Left forelimb (tissue), 1 donor: ENCODE data around the gene FXYD6.
A peak's percentile ranks its signal among the peaks of the same experiment; 100 is the strongest.
"Not testable (repeated sequence)": the region's sequence is repeated elsewhere in the genome, so short reads cannot be mapped to it uniquely, and the experiment has no call there.

ENCODE experiments used
- DNase-seq: peaks from one replicate; pipeline ENCODE4 v3.0.0-alpha.2; 2018; ENCODE audit warnings: low spot score

The FXYD6 gene

GRCh38 chr11:117817368-117818040, 59.0 kb downstream of the FXYD6 start:
- DNase-seq, result peak; percentile 87

GRCh38 chr11:117816846-117817367, 59.6 kb downstream of the FXYD6 start:
- DNase-seq, result no peak

- no peak for DNase-seq
These were observed 60.2 kb downstream of the FXYD6 start for GRCh38 chr11:117816151-117816741.

DNA sequence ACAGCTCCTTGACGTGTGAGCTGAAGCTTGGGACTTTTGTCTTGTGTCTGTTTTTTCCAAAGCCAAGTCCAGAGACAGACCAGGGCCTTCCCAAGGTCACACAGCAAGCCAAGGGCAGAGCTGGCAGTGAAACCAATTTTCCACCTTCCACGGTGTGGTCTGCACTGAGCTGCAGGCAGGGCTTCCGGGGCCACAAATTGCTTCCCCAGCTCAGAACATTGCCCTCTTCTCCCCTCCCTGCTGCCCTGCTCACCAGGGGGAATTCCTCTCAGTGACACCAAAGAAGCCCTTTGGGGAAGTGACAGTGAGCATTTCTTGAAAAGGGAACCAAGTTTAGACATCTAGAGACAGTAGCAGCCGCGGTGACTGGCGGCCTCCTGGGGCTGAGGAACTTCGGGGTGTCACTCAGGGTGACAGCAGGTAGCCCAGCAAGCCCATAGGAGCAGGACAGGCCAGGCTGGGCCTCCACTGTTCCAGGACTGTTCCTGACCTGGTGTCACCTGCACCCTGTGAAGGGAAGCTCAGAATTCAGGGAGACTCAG, 61.1 kb downstream of the FXYD6 start:
- no peak for DNase-seq

GRCh38 chr11:117814766-117815261, 61.6 kb downstream of the FXYD6 start:
- no peak for DNase-seq

GRCh38 chr11:117814204-117814765, 62.2 kb downstream of the FXYD6 start:
- DNase-seq, result no peak

- not testable (repeated sequence) for DNase-seq
These were observed 66.4 kb downstream of the FXYD6 start for GRCh38 chr11:117810056-117810451.

- DNase-seq, result no peak
These were observed 67.0 kb downstream of the FXYD6 start for GRCh38 chr11:117809236-117810055.

GRCh38 chr11:117808784-117809183, 67.7 kb downstream of the FXYD6 start:
- no peak for DNase-seq

DNA sequence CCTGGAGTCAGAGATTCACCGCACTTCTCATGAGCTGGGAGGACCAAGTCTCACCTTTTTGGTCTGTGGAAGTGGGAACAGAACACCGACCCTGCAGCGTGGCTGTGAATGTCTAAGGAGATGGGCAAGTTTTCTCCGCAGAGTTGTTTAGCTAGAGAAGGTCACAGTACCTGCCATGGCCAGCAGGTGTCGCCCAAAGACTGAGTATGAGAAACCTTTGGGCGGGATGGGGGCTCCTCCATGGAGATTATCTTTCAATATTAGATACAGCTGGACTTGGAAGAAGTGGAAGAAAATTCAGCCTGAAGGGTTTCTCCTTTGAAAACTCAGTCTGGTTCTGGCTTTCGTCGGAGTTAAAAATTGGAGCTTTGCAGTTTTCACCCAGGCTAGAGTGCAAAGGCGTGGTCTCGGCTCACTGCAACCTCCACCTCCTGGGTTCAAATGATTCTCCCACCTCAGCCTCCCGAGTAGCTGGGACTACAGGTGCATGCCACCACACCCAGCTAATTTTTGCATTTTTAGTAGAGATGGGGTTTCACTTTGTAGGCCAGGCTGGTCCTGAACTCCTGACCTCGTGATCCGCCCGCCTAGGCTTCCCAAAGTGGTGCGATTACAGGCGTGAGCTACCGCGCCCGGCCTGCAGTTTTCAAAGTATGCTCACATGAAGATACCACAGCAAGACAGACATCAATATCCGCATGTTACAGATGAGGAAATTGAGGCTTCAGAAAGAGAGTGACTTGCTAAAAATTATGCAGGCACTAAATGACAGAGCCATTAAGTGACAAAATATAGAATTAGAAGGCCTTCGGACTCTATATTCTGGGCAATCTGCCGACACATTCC, 68.8 kb downstream of the FXYD6 start:
- no peak for DNase-seq

DNA sequence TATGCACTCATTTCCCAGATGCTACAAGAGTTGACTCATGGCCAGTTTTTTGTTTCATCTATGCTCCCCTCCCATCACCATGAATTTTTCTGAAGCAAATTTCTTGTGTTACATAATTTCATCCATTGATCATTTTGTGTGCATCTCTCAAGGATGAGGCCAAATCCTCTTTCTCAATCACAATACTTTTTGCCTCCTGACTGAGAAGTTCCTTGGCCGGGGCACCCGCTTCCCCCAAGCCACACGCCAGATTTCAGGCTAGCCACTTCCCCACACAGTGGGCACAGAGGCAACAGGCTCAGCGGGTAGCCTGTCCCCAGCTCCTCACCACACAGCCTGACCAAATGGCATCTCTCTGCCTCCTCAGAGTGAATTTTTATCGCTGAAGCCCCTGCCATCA, 69.6 kb downstream of the FXYD6 start:
- DNase-seq, result no peak

- DNase-seq, result no peak
These were observed 71.4 kb downstream of the FXYD6 start for GRCh38 chr11:117805045-117805444.

DNA sequence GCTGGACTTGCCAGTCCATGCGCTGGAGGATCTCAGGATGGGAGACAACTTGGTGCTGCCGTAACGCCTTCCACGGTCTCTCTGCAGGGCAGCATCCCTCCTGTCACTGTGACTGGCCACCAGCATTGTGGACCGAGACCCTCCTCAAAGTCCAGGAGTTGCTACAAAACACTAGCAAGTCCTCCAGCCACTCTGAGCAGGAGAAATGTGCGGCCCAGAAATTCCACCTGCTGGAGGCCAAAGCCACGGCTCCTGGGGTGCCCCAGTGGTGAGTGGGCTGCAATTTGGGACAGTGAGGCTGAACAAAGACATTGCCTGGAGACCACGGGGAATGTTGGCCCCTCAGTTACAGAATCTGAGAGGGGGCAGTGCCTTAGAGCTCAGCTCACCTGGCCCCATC, 72.6 kb downstream of the FXYD6 start:
- no peak for DNase-seq

GRCh38 chr11:117799634-117800033, 76.8 kb downstream of the FXYD6 start:
- no peak for DNase-seq

GRCh38 chr11:117796872-117797529, 79.5 kb downstream of the FXYD6 start, which contains the start of gene DSCAML1:
TSS of gene DSCAML1 (minus strand) at chr11:117797216. CDS start at chr11:117797079, 137 bp downstream.
- DNase-seq, result no peak

GRCh38 chr11:117796456-117796871, 80.0 kb downstream of the FXYD6 start:
- DNase-seq, result no peak

- DNase-seq, result no peak
These were observed 80.6 kb downstream of the FXYD6 start for GRCh38 chr11:117795638-117796455.

DNA sequence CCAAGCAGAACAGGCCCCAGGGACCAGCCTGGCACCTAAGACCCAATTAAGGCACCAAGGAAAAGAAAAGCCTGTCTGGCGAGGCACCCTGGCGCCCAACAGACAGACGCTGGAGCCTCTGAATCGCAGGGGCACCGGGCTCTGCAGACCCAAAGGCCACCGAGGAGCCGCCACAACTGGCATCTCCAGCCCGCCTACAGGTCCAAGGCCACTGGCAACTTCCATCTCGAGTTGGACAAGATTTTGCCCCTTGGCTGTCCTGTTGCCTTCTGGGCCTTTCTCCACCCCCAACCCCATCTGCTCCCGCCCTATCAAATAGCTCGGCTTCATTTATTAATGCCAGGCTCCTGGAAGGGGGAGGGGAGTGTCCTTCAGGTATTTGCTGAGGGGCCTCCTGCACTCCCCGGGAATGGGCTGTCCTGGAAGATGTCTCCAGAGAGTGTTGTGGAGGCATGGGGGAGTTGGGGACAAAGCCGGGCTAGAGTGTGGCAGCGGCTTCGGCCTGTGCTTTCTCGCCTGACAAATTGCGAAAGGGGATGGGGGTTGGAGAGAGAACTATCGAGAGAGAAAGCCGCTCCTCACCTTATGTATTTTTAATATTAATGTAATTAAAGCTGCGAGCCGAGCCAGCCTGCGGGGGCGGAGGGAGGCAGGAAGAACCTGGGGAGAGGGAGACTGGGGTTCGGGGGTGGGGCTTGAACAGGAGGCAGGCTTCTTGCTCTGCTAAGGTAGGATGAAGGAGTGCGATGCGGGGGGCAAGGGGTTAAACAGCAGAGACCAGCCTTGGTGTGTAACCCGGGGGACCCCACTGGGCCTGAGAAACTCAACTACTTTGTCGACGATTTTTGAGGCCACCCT, 81.5 kb downstream of the FXYD6 start:
- no peak for DNase-seq

DNA sequence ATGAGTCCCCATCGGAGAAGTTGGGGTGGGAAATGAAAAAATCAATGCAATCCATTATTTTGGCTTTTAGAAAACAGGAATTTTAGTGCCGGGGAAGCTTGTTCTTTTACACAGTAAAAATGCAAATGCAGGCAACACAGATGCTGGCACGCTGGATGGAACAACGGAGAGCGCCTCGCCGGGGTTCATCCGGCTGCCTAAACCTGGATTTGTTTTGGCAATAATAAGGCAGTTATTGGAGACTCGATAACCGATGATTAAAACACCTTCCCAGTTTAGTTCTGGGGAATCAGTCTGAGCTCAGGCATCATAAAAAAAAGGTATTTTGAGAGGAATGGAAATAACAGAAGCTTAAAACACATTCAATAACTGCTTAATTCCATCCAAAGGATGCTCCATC, 82.3 kb downstream of the FXYD6 start:
- no peak for DNase-seq
